GM10248 (cell line): Measurements from ENCODE around the gene PRPH2.

Experiments
- CTCF ChIA-PET: fragments of 300-600 bp; sonication (Branson Sonifier 250); formaldehyde crosslinking; extraction: SDS; loops from one replicate; lab custom pipeline; 2021; ENCODE audit warnings: antibody characterized with exemption; lab: Yijun Ruan, JAX
- POLR2A ChIA-PET: fragments of 350-650 bp; sonication (Branson Sonifier 250); formaldehyde crosslinking; extraction: SDS; loops from one replicate; lab custom pipeline; 2020; ENCODE audit warnings: antibody characterized with exemption; lab: Yijun Ruan, JAX
- DNase-seq: peaks from one replicate; pipeline ENCODE4 v3.0.0; 2012; ENCODE audit errors: extremely low spot score
- TF ChIP-seq, protein P1 (sequence below): IDR thresholded peaks from 2 replicates; pipeline ENCODE4 v1.5.1; 2012; ENCODE audit warnings: mild to moderate bottlenecking, low read depth; ENCODE audit errors: extremely low read depth, missing control alignments, control extremely low read depth

Gene PRPH2

DNA sequence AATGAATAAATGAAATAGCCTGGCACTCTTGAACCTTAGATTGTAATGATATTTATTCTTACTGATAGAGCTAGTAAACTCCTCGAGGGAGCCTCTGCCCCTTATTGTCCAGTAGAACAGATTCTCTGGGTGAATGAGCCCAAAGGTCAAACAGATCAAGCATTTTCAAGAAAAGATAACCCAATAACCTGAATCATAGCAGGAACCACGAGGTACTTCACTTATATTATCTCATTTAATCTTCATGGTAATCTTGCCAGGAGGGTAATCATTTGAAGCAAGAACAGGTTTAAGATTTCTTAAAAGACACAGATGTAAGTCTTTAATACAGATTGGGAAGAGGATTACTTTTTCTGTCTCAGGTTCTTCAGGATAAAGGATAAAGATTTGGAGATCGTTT is 40.6 kb upstream of the PRPH2 start:
- no peak for DNase-seq
- CTCF ChIA-PET: interaction anchor here (1.1 to 1.9 kb wide), 3 partner anchors 10 to 115 kb away, joined by 3 to 6 read pairs (median 3); no protein-coding TSS in a partner anchor
- TF ChIP-seq, protein P1, sequence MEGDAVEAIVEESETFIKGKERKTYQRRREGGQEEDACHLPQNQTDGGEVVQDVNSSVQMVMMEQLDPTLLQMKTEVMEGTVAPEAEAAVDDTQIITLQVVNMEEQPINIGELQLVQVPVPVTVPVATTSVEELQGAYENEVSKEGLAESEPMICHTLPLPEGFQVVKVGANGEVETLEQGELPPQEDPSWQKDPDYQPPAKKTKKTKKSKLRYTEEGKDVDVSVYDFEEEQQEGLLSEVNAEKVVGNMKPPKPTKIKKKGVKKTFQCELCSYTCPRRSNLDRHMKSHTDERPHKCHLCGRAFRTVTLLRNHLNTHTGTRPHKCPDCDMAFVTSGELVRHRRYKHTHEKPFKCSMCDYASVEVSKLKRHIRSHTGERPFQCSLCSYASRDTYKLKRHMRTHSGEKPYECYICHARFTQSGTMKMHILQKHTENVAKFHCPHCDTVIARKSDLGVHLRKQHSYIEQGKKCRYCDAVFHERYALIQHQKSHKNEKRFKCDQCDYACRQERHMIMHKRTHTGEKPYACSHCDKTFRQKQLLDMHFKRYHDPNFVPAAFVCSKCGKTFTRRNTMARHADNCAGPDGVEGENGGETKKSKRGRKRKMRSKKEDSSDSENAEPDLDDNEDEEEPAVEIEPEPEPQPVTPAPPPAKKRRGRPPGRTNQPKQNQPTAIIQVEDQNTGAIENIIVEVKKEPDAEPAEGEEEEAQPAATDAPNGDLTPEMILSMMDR: no peak
- POLR2A ChIA-PET: no interaction called here

DNA sequence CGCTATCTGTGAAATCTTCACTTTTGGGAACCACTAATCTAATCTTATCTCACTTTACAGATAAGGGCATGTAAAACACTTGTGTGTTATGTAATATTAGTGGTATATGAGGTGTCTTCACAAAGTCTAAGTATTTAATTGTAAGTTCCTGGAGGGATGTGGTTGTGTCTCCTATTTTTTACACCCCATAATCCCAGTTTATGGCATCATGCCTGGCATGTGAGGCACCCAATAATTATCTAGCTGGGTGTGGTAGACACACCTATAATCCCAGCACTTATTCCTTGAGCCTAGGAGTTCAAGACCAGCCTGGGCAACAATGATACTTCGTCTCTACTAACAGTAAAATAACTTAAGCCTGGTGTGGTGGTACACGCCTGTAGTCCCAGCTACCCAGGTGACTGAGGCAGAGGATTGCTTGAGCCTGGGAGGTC is 40.0 kb upstream of the PRPH2 start:
- POLR2A ChIA-PET: no interaction called here
- CTCF ChIA-PET: interaction anchor here (1.1 to 4.1 kb wide), 5 partner anchors 7 to 115 kb away, joined by 3 to 22 read pairs (median 4); no protein-coding TSS in a partner anchor
- DNase-seq: no peak
- TF ChIP-seq, protein P1: no peak

DNA sequence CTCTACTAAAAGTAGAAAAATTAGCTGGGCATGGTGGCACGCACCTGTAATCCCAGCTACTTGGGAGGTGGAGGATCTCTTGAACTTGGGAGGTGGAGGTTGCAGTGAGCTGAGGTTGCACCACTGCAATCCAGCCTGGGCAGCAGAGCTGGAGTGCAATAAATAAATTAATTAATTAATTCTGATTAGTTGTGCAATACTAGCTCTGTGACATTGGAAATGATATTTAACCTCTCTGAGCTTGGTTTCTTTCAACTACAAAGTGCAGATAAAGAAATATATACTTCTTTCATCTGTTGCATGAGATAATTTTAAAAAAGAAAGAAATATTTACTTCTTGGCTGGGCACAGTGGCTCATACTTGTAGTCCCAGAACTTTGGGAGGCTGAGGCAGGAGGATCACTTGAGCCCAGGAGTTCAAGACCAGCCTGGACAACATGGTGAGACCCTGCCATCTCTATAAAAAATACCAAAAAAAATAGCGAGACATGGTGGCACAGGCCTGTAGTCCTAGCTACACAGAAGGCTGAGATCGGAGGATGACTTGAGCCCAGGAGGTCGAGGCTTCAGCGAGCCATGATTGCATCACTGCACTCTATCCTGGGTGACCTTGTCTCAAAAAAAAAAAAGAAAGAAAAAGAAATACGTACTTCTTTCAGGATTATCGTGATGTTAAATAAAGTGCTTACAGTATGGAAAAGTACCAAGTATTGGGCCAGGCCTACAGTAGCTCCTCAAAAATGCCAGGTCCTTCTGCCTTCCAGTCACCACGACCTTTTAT is 39.1 kb upstream of the PRPH2 start:
- TF ChIP-seq, protein P1: no peak
- ChIA-PET POLR2A (no interaction called here), CTCF (interaction anchor here (1.1 to 4.1 kb wide), 3 partner anchors 8 to 32 kb away, joined by 3 to 22 read pairs (median 4); no protein-coding TSS in a partner anchor)
- no peak for DNase-seq

DNA sequence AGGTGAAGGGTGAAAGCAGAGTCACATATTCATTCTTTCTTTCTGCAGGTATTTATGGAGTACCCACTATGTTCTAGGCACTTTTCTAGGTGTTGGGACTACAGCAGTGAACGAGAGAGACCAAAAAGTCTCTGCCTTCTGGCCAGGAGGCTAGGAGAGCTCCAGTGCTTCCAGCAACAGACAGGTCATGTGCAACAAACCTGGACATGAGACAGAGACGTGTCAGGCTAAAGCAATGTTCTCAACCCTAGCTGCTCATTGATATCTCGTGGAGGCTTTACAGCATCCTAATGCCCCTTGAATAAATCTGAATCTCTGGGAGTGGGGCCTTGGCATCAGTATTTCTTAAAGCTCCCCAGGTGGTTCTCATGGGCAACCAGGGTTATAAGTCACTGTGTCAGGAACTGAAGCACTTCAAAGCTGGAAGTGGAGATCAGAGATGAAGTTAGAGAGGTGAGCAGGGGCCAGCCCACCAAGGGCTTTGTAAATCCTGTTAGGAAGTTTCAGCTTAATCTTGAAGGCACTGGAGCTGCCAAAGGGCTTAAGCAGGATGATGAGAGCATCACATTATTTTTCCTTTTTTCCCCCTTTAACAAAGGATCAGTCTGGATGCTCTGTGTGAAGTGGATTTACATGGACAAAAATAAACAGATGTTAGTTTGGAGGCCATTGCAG is 36.5 kb upstream of the PRPH2 start:
- CTCF ChIA-PET: interaction anchor here (1.4 to 4.1 kb wide), 3 partner anchors 10 to 55 kb away, joined by 3 to 22 read pairs (median 5); no protein-coding TSS in a partner anchor
- TF ChIP-seq, protein P1: no peak
- DNase-seq: no peak
- POLR2A ChIA-PET: no interaction called here

DNA sequence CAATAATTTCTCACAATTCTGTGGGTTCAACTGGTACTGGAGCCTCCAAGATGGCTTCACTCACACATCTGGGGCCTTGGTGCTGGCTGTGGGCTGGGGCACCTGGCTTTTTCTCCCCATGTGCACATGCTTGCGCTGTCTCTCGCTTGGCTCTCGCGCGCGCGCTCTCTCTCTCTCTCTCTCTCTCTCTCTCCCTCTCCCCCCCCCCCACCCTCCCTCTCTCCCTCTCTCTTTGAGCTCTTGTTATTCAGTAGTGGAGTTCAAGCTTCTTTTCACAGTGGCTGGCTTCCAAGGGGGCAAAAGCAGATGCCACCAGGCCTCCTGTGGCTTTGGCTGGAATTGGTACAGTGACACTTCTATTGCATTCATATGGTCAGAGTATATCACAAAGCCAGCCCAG is 34.3 kb upstream of the PRPH2 start:
- ChIA-PET CTCF (no interaction called here), POLR2A (no interaction called here)
- TF ChIP-seq, protein P1: no peak
- no peak for DNase-seq

DNA sequence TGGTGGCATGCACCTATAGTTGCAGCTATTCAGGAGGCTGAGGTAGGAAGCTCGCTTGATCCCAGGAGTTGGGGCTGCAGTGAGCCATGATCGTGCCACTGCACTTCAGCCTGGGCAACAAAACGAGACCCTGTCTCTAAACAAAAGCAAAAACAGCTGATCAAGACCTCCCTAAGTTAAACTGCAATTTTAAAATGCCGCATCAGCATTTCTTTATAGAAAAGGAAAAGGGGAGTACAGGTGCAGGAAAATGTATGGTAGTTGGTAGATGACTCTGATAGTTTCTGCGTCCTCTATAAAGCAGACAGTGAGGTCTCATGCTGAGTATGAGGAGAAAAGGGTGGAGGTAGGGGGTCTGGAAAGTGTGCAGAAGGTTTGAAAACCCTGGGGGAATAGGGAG is 32.4 kb upstream of the PRPH2 start:
- POLR2A ChIA-PET: no interaction called here
- CTCF ChIA-PET: interaction anchor here (1.1 to 1.4 kb wide), 2 partner anchors 12 to 16 kb away, joined by 3 read pairs; no protein-coding TSS in a partner anchor
- DNase-seq: no peak
- TF ChIP-seq, protein P1: no peak
